GM18951 (cell line): ENCODE results near the gene GSC2.

Experiments used
- POLR2A ChIP-seq: IDR thresholded peaks from 4 replicates; pipeline ENCODE4 v1.6.1; 2011; ENCODE audit warnings: mild to moderate bottlenecking; ENCODE audit not compliant: insufficient read length, insufficient read depth; ENCODE audit errors: extremely low read depth
- in situ Hi-C: fragments of 300-500 bp; cut with MboI; formaldehyde crosslinking; loops from one replicate; pipeline ENCODE4 v1.12.0; 2022; ENCODE audit warnings: low sequenced_read_pairs, mixed read lengths, inconsistent platforms; ENCODE audit not compliant: unreplicated experiment

Gene GSC2

GRCh38 chr22:19139001-19139356 is 11.1 kb downstream of the GSC2 start:
- TF ChIP-seq POLR2A: no peak
- in situ Hi-C loops: no loop called here

GRCh38 chr22:19138217-19139000 is 11.7 kb downstream of the GSC2 start:
- in situ Hi-C loops: no loop called here
- TF ChIP-seq POLR2A: no peak

GRCh38 chr22:19137384-19138216 is 12.5 kb downstream of the GSC2 start:
- in situ Hi-C loops: no loop called here
- TF ChIP-seq POLR2A: no peak

- in situ Hi-C loops: no loop called here
- TF ChIP-seq POLR2A: no peak
Observed at GRCh38 chr22:19136915-19137314, 13.2 kb downstream of the GSC2 start.

GRCh38 chr22:19134874-19135273 is 15.2 kb downstream of the GSC2 start:
- no peak for TF ChIP-seq POLR2A
- in situ Hi-C loops: no loop called here

GRCh38 chr22:19134176-19134831 is 15.8 kb downstream of the GSC2 start:
- TF ChIP-seq POLR2A: no peak
- in situ Hi-C loops: no loop called here

- no peak for TF ChIP-seq POLR2A
- in situ Hi-C loops: no loop called here
Observed at GRCh38 chr22:19133561-19133960, 16.5 kb downstream of the GSC2 start.

- no peak for TF ChIP-seq POLR2A
- in situ Hi-C loops: no loop called here
Observed at GRCh38 chr22:19132693-19133400, 17.2 kb downstream of the GSC2 start.

- in situ Hi-C loops: no loop called here
- TF ChIP-seq POLR2A: no peak
Observed at GRCh38 chr22:19132153-19132552, 17.9 kb downstream of the GSC2 start.

- no peak for TF ChIP-seq POLR2A
- in situ Hi-C loops: no loop called here
Observed at GRCh38 chr22:19131685-19132015, 18.4 kb downstream of the GSC2 start.

- no peak for TF ChIP-seq POLR2A
- in situ Hi-C loops: no loop called here
Observed at GRCh38 chr22:19130959-19131684, 19.0 kb downstream of the GSC2 start, which contains the start of gene TSSK2. TSSK2 (plus strand) TSS chr22:19131308; CDS start chr22:19131400, 92 bp downstream.

GRCh38 chr22:19129871-19130270 is 20.2 kb downstream of the GSC2 start:
- in situ Hi-C loops: no loop called here
- TF ChIP-seq POLR2A: no peak
